IgD-negative memory B cell (primary cell): ENCODE measurements around the gene ADGRG3. TPM values are rescaled to one million over a fixed set of nuclear protein-coding genes. Genes with fewer than 3 reads are reported as not detected.

Source experiments
- H3K27ac Mint-ChIP-seq, 3 donors: one replicate each; pipeline ENCODE4 v1.8.0; 2020 to 2022; ENCODE audit warnings: mild to moderate bottlenecking in 3 of 3, mixed read lengths in 3 of 3, moderate library complexity in 1 of 3
- H3K27me3 Mint-ChIP-seq: one replicate; pipeline ENCODE4 v1.8.0; 2021; ENCODE audit warnings: mixed read lengths
- H3K36me3 Mint-ChIP-seq: one replicate; pipeline ENCODE4 v1.8.0; 2020; ENCODE audit warnings: mild to moderate bottlenecking, mixed read lengths
- H3K4me1 Mint-ChIP-seq, 3 donors: one replicate each; pipeline ENCODE4 v1.8.0; 2020 to 2022; ENCODE audit warnings: mixed read lengths in 3 of 3, mild to moderate bottlenecking in 1 of 3
- H3K4me3 Mint-ChIP-seq, 4 donors: one replicate each; pipeline ENCODE4 v1.8.0; 2020 to 2022; ENCODE audit warnings: mild to moderate bottlenecking in 4 of 4, mixed read lengths in 4 of 4, moderate library complexity in 3 of 4
- H3K9me3 Mint-ChIP-seq, 3 donors: one replicate each; pipeline ENCODE4 v1.8.0; 2020 to 2021; ENCODE audit warnings: mixed read lengths in 3 of 3, mild to moderate bottlenecking in 1 of 3
- polyA plus RNA-seq: library from polyadenylated mRNA; unstranded; fragments of 300-500 nt; fragmentation: Illumina TruSeq; gene quantifications from one replicate; pipeline ENCODE4 v1.2.3, GENCODE V29; 2021

The ADGRG3 gene
- polyA plus RNA-seq, 1 donor from 2014 or later: not detected

- H3K4me1 Mint-ChIP-seq: peaks cover 5 to 18% (median 13%) of the 10 kb centered on the region in 3 donors
- peak overlapping the region in 1 of 3 donors; percentile 63 for H3K27ac Mint-ChIP-seq
- peak overlapping the region in 2 of 4 donors; percentile 65 to 83 for H3K4me3 Mint-ChIP-seq
These were observed 19.3 kb upstream of the ADGRG3 start for GRCh38 chr16:57648581-57649442.

DNA sequence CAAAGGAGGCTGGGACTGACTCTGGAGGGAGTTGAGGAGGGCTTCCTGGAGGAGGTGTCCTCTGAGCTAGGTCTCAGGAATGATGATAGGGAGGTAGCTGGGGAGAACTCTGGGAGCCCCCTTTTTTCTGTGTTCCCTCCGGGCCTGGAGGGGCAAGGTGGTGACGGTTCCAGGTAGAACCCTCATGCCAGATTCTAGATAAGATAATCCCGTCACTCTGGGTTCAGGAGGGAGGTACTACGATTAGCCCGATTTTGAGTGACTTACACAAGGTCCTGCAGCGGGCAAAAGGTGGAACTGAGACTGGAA is 18.7 kb upstream of the ADGRG3 start:
- Mint-ChIP-seq H3K4me1 (peaks cover 5 to 18% (median 13%) of the 10 kb centered on the region in 3 donors), H3K36me3 (no peaks in the 10 kb centered on the region), H3K4me3 (no peak overlapping the region)

More at GRCh38 chr16:57648581-57649442, 19.3 kb upstream of the ADGRG3 start:
- H3K27me3 Mint-ChIP-seq: peaks cover 2% of the 10 kb centered on the region
- no peaks in the 10 kb centered on the region for H3K36me3 Mint-ChIP-seq
- H3K9me3 Mint-ChIP-seq: no peaks in the 10 kb centered on the region

DNA sequence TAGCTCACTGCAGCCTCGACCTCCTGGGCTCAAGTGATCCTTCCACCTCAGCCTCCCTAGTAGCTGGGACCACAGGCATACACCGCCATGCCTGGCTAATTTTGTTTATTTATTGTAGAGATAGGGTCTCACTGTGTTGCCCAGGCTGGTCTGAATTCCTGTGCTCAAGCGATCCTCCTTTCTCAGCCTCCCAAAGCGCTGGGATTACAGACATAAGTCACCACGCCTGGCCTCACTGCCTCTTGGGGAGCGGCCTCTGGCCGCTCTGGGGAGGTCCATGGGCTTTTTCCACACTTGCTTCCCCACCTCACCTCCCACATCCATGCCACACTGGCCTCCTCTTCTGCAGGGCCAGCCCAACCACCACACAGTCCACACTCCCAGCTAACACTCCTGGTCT is 18.3 kb upstream of the ADGRG3 start:
- Mint-ChIP-seq H3K27ac (no peak overlapping the region), H3K9me3 (no peaks in the 10 kb centered on the region), H3K27me3 (peaks cover 4% of the 10 kb centered on the region), H3K4me1 (peaks cover 5 to 18% (median 13%) of the 10 kb centered on the region in 3 donors), H3K36me3 (no peaks in the 10 kb centered on the region), H3K4me3 (no peak overlapping the region)

More for the DNA sequence above, 18.7 kb upstream of the ADGRG3 start:
- no peak overlapping the region for H3K27ac Mint-ChIP-seq
- no peaks in the 10 kb centered on the region for H3K9me3 Mint-ChIP-seq
- H3K27me3 Mint-ChIP-seq: peaks cover 4% of the 10 kb centered on the region

- no peaks in the 10 kb centered on the region for H3K36me3 Mint-ChIP-seq
- H3K4me1 Mint-ChIP-seq: peaks cover 5 to 17% (median 13%) of the 10 kb centered on the region in 3 donors
- H3K27me3 Mint-ChIP-seq: peaks cover 4% of the 10 kb centered on the region
- H3K27ac Mint-ChIP-seq: peak overlapping the region in 1 of 3 donors; percentile 22
- H3K4me3 Mint-ChIP-seq: no peak overlapping the region
- no peaks in the 10 kb centered on the region for H3K9me3 Mint-ChIP-seq
These were observed 16.5 kb upstream of the ADGRG3 start for GRCh38 chr16:57651344-57652333.

DNA sequence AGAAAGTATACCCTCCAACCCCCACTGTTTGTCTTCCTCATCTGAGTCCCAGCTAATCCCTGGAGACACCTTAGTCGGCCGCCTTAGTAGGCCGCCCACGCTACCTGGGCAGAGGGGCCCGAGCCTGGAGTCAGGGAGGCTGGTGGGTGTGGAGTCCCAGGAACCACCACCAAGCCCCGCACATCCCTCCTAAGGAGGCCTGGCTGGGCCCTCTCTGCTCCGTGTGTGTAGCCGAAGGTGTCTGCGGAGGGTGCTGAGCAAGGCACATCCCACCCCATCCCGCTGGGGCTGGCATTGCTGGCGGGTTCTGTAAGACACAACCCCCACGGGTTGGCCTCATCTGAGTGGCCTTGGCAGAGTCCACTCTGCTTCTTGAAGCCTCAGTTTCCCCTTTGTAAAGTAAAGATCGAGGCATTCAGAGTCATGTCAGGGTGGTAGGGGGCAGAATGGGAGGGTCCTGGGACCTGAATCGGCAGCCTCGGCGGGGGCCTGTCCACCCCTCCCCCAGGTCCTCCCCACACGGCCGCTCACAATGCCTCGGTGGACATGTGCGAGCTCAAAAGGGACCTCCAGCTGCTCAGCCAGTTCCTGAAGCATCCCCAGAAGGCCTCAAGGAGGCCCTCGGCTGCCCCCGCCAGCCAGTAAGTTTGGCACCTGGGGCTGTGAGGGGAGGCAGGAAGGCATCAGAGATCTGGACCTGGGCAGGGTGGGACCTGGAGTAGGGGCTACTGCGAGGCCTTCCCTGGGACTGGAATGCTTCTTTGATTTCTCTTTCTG is 15.2 kb upstream of the ADGRG3 start:
- Mint-ChIP-seq H3K9me3 (no peaks in the 10 kb centered on the region), H3K27me3 (peaks cover 4% of the 10 kb centered on the region), H3K27ac (no peak overlapping the region), H3K36me3 (no peaks in the 10 kb centered on the region), H3K4me1 (peaks cover 3 to 8% (median 7%) of the 10 kb centered on the region in 3 donors), H3K4me3 (peak overlapping the region in 1 of 4 donors; percentile 11)

DNA sequence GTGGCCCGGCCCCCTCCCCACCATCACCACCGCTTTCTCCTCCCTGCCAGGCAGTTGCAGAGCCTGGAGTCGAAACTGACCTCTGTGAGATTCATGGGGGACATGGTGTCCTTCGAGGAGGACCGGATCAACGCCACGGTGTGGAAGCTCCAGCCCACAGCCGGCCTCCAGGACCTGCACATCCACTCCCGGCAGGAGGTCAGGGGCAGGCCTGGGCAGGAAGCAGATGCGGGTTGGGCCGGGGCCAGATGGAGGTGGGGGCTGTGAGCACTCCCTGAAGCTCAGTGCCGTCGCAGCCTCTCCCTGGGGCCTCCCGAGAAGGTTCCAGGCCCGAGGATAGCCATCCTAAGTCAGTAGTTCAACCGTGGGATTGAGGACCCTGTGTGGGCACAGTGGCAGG is 14.2 kb upstream of the ADGRG3 start:
- Mint-ChIP-seq H3K27ac (no peak overlapping the region), H3K9me3 (no peaks in the 10 kb centered on the region), H3K4me3 (no peak overlapping the region), H3K4me1 (peaks cover 0 to 3% (median under 1%) of the 10 kb centered on the region in 3 donors), H3K27me3 (peaks cover 4% of the 10 kb centered on the region), H3K36me3 (peaks cover 2% of the 10 kb centered on the region)

DNA sequence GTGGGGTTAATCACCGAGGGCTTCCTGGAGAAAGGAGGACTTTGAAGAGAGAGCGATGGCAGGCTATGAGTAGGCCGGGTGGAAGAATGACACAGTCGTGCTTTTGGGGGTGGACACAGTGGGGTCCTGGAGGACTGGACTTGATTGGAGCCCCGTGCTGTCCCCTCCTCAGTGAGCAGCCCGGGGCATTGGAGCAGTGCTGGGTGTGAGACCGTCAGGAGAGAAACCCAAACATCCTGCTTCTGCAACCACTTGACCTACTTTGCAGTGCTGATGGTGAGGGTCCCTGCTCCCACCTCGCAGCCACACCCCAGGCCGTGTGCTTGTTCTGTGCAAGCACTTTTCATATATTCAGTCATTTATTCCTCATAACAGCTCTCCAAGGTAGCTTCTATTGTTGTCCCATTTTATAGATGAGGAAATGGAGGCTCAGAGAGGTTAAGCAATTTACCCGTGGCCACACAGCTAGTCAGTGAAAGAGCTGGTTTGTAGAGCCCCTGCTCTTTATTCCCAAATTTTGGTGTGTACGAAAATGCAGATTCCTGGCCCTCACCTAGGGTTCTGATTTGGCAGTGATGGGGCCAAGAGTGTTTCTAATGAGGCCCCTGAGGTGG is 11.7 kb upstream of the ADGRG3 start:
- Mint-ChIP-seq H3K4me3 (no peak overlapping the region), H3K36me3 (peaks cover 3% of the 10 kb centered on the region), H3K27me3 (peaks cover 4% of the 10 kb centered on the region), H3K9me3 (no peaks in the 10 kb centered on the region), H3K27ac (peak overlapping the region in 1 of 3 donors; percentile 43), H3K4me1 (peaks cover 0 to 3% (median 0%) of the 10 kb centered on the region in 3 donors)

DNA sequence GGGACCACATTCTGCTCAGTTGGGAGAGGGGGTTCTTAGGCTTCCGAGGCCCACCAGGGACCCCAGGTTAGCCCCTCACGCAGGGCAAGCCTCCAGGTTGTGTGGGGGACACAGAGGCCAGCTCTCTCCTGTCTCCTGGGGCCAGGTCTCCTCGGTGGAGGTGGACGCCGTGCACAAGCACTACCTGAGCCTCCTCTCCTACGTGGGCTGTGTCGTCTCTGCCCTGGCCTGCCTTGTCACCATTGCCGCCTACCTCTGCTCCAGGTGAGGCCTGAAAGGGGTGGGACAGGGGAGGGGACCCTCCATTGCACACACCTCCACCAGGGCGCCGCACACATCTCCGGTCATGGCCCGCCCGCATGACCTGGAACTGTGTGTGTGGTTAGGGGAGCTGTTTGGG is 10.9 kb upstream of the ADGRG3 start:
- Mint-ChIP-seq H3K4me3 (no peak overlapping the region), H3K27ac (no peak overlapping the region), H3K4me1 (no peaks in the 10 kb centered on the region), H3K36me3 (peaks cover 3% of the 10 kb centered on the region), H3K9me3 (no peaks in the 10 kb centered on the region), H3K27me3 (peaks cover 6% of the 10 kb centered on the region)

DNA sequence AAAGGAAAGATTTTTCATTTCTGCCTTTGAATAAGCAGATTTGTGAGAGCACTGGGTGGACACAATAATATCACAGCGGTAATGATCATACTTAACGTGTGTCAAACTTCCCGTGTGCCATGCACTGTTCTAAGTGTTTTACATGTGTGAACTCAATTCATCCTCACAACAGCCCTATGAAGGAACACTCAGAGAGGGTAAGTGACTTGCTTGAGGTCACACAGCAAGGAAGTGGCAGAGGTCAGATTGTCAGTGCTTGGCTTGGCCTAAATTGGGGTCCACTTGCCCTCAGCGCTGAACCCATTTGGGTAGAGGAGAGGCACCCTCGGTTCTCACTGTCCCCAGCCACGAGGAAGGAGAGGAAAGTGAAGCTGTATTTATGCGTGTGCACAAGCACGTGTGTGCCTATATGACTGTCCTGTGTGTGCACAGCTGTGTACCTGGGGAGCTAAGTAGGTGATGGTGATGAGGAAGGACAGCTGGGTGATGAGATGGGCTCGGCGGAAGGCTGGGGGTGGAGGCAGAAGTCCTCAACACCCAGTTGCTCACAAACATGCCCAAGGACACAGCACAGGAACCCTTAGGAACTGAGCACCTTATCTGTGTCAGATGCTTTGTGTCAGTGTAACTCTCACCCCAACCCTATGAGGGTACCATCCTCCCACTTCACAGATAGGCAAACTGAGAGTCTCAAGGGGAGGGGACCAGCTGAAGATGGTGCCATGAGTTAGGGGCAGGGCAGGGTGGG is 9.8 kb upstream of the ADGRG3 start:
- H3K9me3 Mint-ChIP-seq: no peaks in the 10 kb centered on the region
- peaks cover 6% of the 10 kb centered on the region for H3K27me3 Mint-ChIP-seq
- peaks cover 3% of the 10 kb centered on the region for H3K36me3 Mint-ChIP-seq
- H3K4me1 Mint-ChIP-seq: no peaks in the 10 kb centered on the region
- no peak overlapping the region for H3K27ac Mint-ChIP-seq
- H3K4me3 Mint-ChIP-seq: no peak overlapping the region

- Mint-ChIP-seq H3K36me3 (peaks cover 3% of the 10 kb centered on the region), H3K4me3 (no peak overlapping the region), H3K4me1 (no peaks in the 10 kb centered on the region), H3K27ac (no peak overlapping the region), H3K27me3 (peaks cover 2% of the 10 kb centered on the region), H3K9me3 (no peaks in the 10 kb centered on the region)
These were observed 9.0 kb upstream of the ADGRG3 start for GRCh38 chr16:57658878-57659674.

DNA sequence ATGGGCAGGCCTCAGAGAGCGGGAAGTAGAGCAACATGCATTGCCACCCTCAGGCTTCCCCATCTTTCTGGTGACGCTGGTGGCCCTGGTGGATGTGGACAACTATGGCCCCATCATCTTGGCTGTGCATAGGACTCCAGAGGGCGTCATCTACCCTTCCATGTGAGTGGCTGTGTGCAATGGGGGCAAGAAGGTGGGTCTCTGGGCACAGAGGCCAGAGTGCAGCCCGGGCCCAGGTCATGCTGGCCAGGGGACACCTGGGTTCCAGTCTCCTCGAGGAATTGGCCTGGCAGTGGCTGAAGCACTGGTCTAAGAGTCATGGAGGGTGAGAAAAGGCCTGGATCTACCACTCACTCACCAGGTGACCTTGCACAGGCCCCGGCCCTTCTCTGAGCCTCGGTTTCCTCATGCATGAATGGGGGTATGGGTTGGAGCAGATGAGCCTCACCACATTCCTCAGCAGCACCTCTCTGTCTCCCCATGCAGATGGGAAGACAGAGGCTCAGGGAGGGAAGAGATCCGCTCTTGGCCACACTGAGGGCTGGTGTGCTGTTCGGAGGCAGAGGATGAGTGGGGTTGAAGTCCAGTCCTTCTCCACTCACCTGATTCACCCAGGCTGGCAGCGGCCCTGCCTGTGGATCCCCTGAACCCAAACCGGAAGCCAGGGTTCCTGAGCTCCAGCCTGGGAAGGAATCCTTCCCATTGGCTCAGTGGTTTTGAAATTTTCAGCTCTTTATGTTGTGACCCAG is 7.2 kb upstream of the ADGRG3 start:
- no peaks in the 10 kb centered on the region for H3K4me1 Mint-ChIP-seq
- no peaks in the 10 kb centered on the region for H3K9me3 Mint-ChIP-seq
- H3K36me3 Mint-ChIP-seq: peaks cover 3% of the 10 kb centered on the region
- peaks cover 2% of the 10 kb centered on the region for H3K27me3 Mint-ChIP-seq
- no peak overlapping the region for H3K4me3 Mint-ChIP-seq
- no peak overlapping the region for H3K27ac Mint-ChIP-seq

DNA sequence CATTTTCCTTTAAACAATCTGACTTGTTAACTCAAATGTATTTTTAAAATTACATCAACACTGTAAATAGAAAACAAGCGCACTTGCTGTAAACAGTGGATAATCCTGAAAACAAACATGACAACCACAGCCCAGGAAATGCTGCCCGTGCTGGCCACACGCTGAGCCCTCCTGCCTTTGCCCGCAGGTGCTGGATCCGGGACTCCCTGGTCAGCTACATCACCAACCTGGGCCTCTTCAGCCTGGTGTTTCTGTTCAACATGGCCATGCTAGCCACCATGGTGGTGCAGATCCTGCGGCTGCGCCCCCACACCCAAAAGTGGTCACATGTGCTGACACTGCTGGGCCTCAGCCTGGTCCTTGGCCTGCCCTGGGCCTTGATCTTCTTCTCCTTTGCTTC is 6.6 kb upstream of the ADGRG3 start:
- Mint-ChIP-seq H3K36me3 (peaks cover 3% of the 10 kb centered on the region), H3K9me3 (no peaks in the 10 kb centered on the region), H3K27ac (peak overlapping the region in 1 of 3 donors; percentile 68), H3K27me3 (peaks cover 2% of the 10 kb centered on the region), H3K4me3 (no peak overlapping the region), H3K4me1 (no peaks in the 10 kb centered on the region)
